Left renal pelvis (tissue), 4 donors: ENCODE measurements around the gene PRDM1. TPM values are rescaled to one million over a fixed set of nuclear protein-coding genes. Genes with fewer than 3 reads are reported as not detected.
"Not testable (repeated sequence)": the region's sequence is repeated elsewhere in the genome, so short reads cannot be mapped to it uniquely, and the experiment has no call there.

Experiments
- DNase-seq, 4 donors: peaks; one replicate each; pipeline ENCODE4 v3.0.0-alpha.2; 2013; ENCODE audit warnings: low read depth in 4 of 4, low spot score in 3 of 4
- polyA plus RNA-seq, 4 donors: library from polyadenylated mRNA; unstranded; fragments of 120-200 nt; gene quantifications; one replicate each; pipeline ENCODE4 v1.2.1, GENCODE V29; 2013; ENCODE audit not compliant: insufficient read length in 4 of 4

Gene PRDM1
- polyA plus RNA-seq, 4 donors: 2.2 to 3.8 (median 3.1) TPM

GRCh38 chr6:106134087-106134770 is 48.1 kb downstream of the PRDM1 start:
- DNase-seq: no peak

GRCh38 chr6:106134906-106135634 is 48.9 kb downstream of the PRDM1 start:
- no peak for DNase-seq

- DNase-seq: no peak
Measured at GRCh38 chr6:106135911-106136571, 49.9 kb downstream of the PRDM1 start.

GRCh38 chr6:106136845-106137244 is 50.7 kb downstream of the PRDM1 start:
- DNase-seq: no peak

GRCh38 chr6:106138151-106138550 is 52.0 kb downstream of the PRDM1 start:
- DNase-seq: no peak

- DNase-seq: no peak
Measured at GRCh38 chr6:106141441-106142237, 55.5 kb downstream of the PRDM1 start.

- no peak for DNase-seq
Measured at GRCh38 chr6:106142876-106143431, 56.8 kb downstream of the PRDM1 start.

- DNase-seq: no peak
Measured at GRCh38 chr6:106143665-106144064, 57.5 kb downstream of the PRDM1 start.

GRCh38 chr6:106145144-106145543 is 59.0 kb downstream of the PRDM1 start:
- no peak for DNase-seq

GRCh38 chr6:106145741-106146227 is 59.6 kb downstream of the PRDM1 start:
- DNase-seq: no peak

GRCh38 chr6:106146852-106147351 is 60.8 kb downstream of the PRDM1 start:
- no peak for DNase-seq

GRCh38 chr6:106147476-106147875 is 61.3 kb downstream of the PRDM1 start:
- DNase-seq: no peak

GRCh38 chr6:106149472-106150069 is 63.4 kb downstream of the PRDM1 start:
- no peak for DNase-seq

GRCh38 chr6:106152476-106152875 is 66.3 kb downstream of the PRDM1 start:
- not testable (repeated sequence) for DNase-seq

- no peak for DNase-seq
Measured at GRCh38 chr6:106152952-106153351, 66.8 kb downstream of the PRDM1 start.

- DNase-seq: no peak
Measured at GRCh38 chr6:106154326-106154725, 68.2 kb downstream of the PRDM1 start.

GRCh38 chr6:106155219-106155830 is 69.2 kb downstream of the PRDM1 start:
- DNase-seq: no peak

- no peak for DNase-seq
Measured at GRCh38 chr6:106156413-106156812, 70.3 kb downstream of the PRDM1 start.

- DNase-seq: no peak
Measured at GRCh38 chr6:106156863-106157262, 70.7 kb downstream of the PRDM1 start.
